ENCODE results near the gene NPLOC4. TPM values are rescaled to one million over a fixed set of nuclear protein-coding genes. Genes with fewer than 3 reads are reported as not detected.
"Not testable (repeated sequence)": the region's sequence is repeated elsewhere in the genome, so short reads cannot be mapped to it uniquely, and the experiment has no call there.

NPLOC4 gene
- total and polyA plus RNA-seq, 12 donors: 41.7 to 140 (median 80.3) TPM

- TF ChIP-seq POLR2A (IDR thresholded peaks at IDR 0.05) (no peak), CTCF (IDR thresholded peaks at IDR 0.05) (no peak)
- no peak for DNase-seq
- Histone ChIP-seq H3K9me3 (replicated peaks in 1 of 3) (no peaks in the 10 kb centered on the region), H3K27ac (no peak overlapping the region), H3K27me3 (no peaks in the 10 kb centered on the region), H3K4me1 (replicated peaks in 1 of 2) (peaks cover 10 to 36% of the 10 kb centered on the region in 2 donors), H3K4me3 (peak overlapping the region in 1 of 4 donors; percentile 100), H3K36me3 (replicated peaks in 1 of 2) (no peaks in the 10 kb centered on the region)
- intact Hi-C loops (cut with DNase I): no loop called here
- 69 to 94% (median 87%) methylated on average over 4 to 5 of the region's 5 CpGs for WGBS, 4 donors
Measured at GRCh38 chr17:81635431-81635830, 1.5 kb downstream of the NPLOC4 start.

- Histone ChIP-seq H3K36me3 (replicated peaks in 1 of 2) (peaks cover 0 to 33% of the 10 kb centered on the region in 2 donors), H3K4me3 (no peak overlapping the region), H3K27ac (no peak overlapping the region), H3K27me3 (no peaks in the 10 kb centered on the region), H3K9me3 (replicated peaks in 1 of 3) (no peaks in the 10 kb centered on the region), H3K4me1 (replicated peaks in 1 of 2) (peaks cover 10 to 30% of the 10 kb centered on the region in 2 donors)
- WGBS, 4 donors: 77 to 93% (median 91%) methylated on average over 7 of the region's 7 CpGs
- no peak for DNase-seq
- intact Hi-C loops (cut with DNase I): no loop called here
- TF ChIP-seq CTCF (IDR thresholded peaks at IDR 0.05) (no peak), POLR2A (IDR thresholded peaks at IDR 0.05) (no peak)
Measured at GRCh38 chr17:81631482-81631881, 5.4 kb downstream of the NPLOC4 start.

GRCh38 chr17:81630274-81630673 is 6.6 kb downstream of the NPLOC4 start:
- Histone ChIP-seq H3K4me3 (no peak overlapping the region), H3K36me3 (replicated peaks in 1 of 2) (peaks cover 0 to 45% of the 10 kb centered on the region in 2 donors), H3K27ac (no peak overlapping the region), H3K4me1 (replicated peaks in 1 of 2) (peaks cover under 1 to 20% of the 10 kb centered on the region in 2 donors), H3K27me3 (no peaks in the 10 kb centered on the region), H3K9me3 (replicated peaks in 1 of 3) (no peaks in the 10 kb centered on the region)
- no peak for TF ChIP-seq POLR2A (IDR thresholded peaks at IDR 0.05)
- TF ChIP-seq CTCF (IDR thresholded peaks at IDR 0.05): no peak
- intact Hi-C loops (cut with DNase I): no loop called here
- WGBS, 4 donors: 79 to 87% (median 83%) methylated on average over 8 of the region's 8 CpGs
- DNase-seq: no peak

- 39 to 54% (median 43%) methylated on average over 9 to 11 of the region's 11 CpGs for WGBS, 4 donors
- TF ChIP-seq POLR2A (IDR thresholded peaks at IDR 0.05): peak in 1 of 2 donors; percentile 53
- no peak for TF ChIP-seq CTCF (IDR thresholded peaks at IDR 0.05)
- DNase-seq: peak; percentile 50 to 94 (median 90)
- Histone ChIP-seq H3K27me3 (no peaks in the 10 kb centered on the region), H3K4me1 (replicated peaks in 1 of 2) (peaks cover 19 to 22% of the 10 kb centered on the region in 2 donors), H3K4me3 (no peak overlapping the region), H3K27ac (peak overlapping the region; percentile 12 to 90 (median 72)), H3K9me3 (replicated peaks in 1 of 3) (no peaks in the 10 kb centered on the region), H3K36me3 (replicated peaks in 1 of 2) (peaks cover 0 to 80% of the 10 kb centered on the region in 2 donors)
- intact Hi-C loops (cut with DNase I): no loop called here
Measured at GRCh38 chr17:81621494-81622130, 15.3 kb downstream of the NPLOC4 start.

GRCh38 chr17:81618307-81618706 is 18.6 kb downstream of the NPLOC4 start:
- WGBS, 4 donors: 95 to 97% (median 97%) methylated on average over 4 to 26 of the region's 36 CpGs; no CpG with 5 or more reads in 1 of the 4 donors
- not testable (repeated sequence) for H3K27me3 ChIP-seq; H3K9me3 ChIP-seq (replicated peaks in 1 of 3)

More at GRCh38 chr17:81618307-81618706, 18.6 kb downstream of the NPLOC4 start:
- DNase-seq; H3K4me3 ChIP-seq; intact Hi-C loops (cut with DNase I); H3K27ac ChIP-seq: not testable (repeated sequence)
- peaks cover 0 to 62% of the 10 kb centered on the region in 2 donors for H3K36me3 ChIP-seq (replicated peaks in 1 of 2)
- H3K4me1 ChIP-seq (replicated peaks in 1 of 2): peaks cover 30 to 48% of the 10 kb centered on the region in 2 donors
